HepG2 (cell line): ENCODE measurements around the gene ZNF282. TPM values are rescaled to one million over a fixed set of nuclear protein-coding genes. Genes with fewer than 3 reads are reported as not detected.

Experiments used
- AGO2 ChIP-seq: fragments of 200-400 bp; formaldehyde crosslinking; optimal IDR thresholded peaks from 2 replicates; pipeline ENCODE3; 2017; ENCODE audit warnings: mild to moderate bottlenecking, low read depth, low read length, moderate library complexity
- AKNA ChIP-seq: sonication (generic); formaldehyde crosslinking; IDR thresholded peaks from 2 replicates; pipeline ENCODE4 v1.4.0; 2020; ENCODE audit warnings: missing genetic modification reagents, borderline replicate concordance
- BCL3 ChIP-seq: sonication (generic); formaldehyde crosslinking; IDR thresholded peaks from 2 replicates; pipeline ENCODE4 v1.5.1; 2020; ENCODE audit warnings: mild to moderate bottlenecking, missing genetic modification reagents, moderate library complexity
- CENPX ChIP-seq: sonication (generic); formaldehyde crosslinking; IDR thresholded peaks from 2 replicates; pipeline ENCODE4 v1.9.0; 2021; ENCODE audit warnings: mild to moderate bottlenecking, missing genetic modification reagents, moderate library complexity
- GLMP ChIP-seq: sonication (generic); formaldehyde crosslinking; IDR thresholded peaks from 2 replicates; pipeline ENCODE4 v1.9.0; 2021; ENCODE audit warnings: missing genetic modification reagents, mild to moderate bottlenecking, borderline replicate concordance
- HMGXB3 ChIP-seq: sonication (generic); formaldehyde crosslinking; IDR thresholded peaks from 2 replicates; pipeline ENCODE4 v1.4.0; 2020; ENCODE audit warnings: missing genetic modification reagents, borderline replicate concordance
- HNRNPLL ChIP-seq: fragments of 200-400 bp; formaldehyde crosslinking; IDR thresholded peaks from 2 replicates; pipeline ENCODE4 v1.6.1; 2017; ENCODE audit warnings: mild to moderate bottlenecking, low read depth, low read length; ENCODE audit not compliant: poor library complexity, severe bottlenecking
- LBX2 ChIP-seq: sonication (generic); formaldehyde crosslinking; IDR thresholded peaks from 2 replicates; pipeline ENCODE4 v1.5.0; 2020; ENCODE audit warnings: missing genetic modification reagents, mild to moderate bottlenecking, borderline replicate concordance
- MED13 ChIP-seq: sonication (generic); formaldehyde crosslinking; IDR thresholded peaks from 2 replicates; pipeline ENCODE4 v1.5.0; 2020; ENCODE audit warnings: missing genetic modification reagents
- MEIS1 ChIP-seq: sonication (generic); formaldehyde crosslinking; IDR thresholded peaks from 2 replicates; pipeline ENCODE4 v1.9.0; 2021; ENCODE audit warnings: mild to moderate bottlenecking, missing genetic modification reagents, moderate library complexity, borderline replicate concordance
- ZKSCAN1 ChIP-seq: fragments of 150-350 bp; IDR thresholded peaks from 2 replicates; pipeline ENCODE4 v1.6.1; 2014; ENCODE audit warnings: low read length
- ZNF235 ChIP-seq: sonication (generic); formaldehyde crosslinking; IDR thresholded peaks from 2 replicates; pipeline ENCODE4 v1.8.1; 2023; ENCODE audit warnings: mild to moderate bottlenecking, missing genetic modification reagents, borderline replicate concordance
- ZNF263 ChIP-seq: sonication (generic); formaldehyde crosslinking; IDR thresholded peaks from 2 replicates; pipeline ENCODE4 v1.4.0; 2020; ENCODE audit warnings: missing genetic modification reagents
- ZNF569 ChIP-seq: sonication (generic); formaldehyde crosslinking; IDR thresholded peaks from 2 replicates; pipeline ENCODE4 v1.5.0; 2020; ENCODE audit warnings: mild to moderate bottlenecking, missing genetic modification reagents, moderate library complexity, borderline replicate concordance
- polyA plus RNA-seq, 8 experiments: library from polyadenylated mRNA; depleted of rRNA in 3 of 8; stranded (reverse) in 7 of 8; unstranded in 1 of 8; fragments of >200 nt; fragmentation: Illumina TruSeq in 4 of 8; extraction: Trizol in 4 of 8; gene quantifications; 2 replicates each; pipeline versions ENCODE4 v1.2.1 to v1.2.3, GENCODE V29; 2011 to 2016; ENCODE audit warnings: low read depth in 4 of 8, missing spikeins in 1 of 8, mixed read lengths in 1 of 8; ENCODE audit not compliant: insufficient read depth in 1 of 8
- total RNA-seq, 5 experiments: library from RNA; depleted of rRNA; stranded (reverse); fragments of >200 nt; fragmentation: Illumina TruSeq; extraction: Trizol; gene quantifications; 2 replicates each; pipeline ENCODE4 v1.2.3, GENCODE V29; 2016; ENCODE audit warnings: low read depth in 1 of 5

Gene ZNF282
- total and polyA plus RNA-seq, 2 of the 13 experiments (the other 11 are each of a cell fraction or from before 2014, with no cell fraction given) = 9.1 to 20.9 TPM

GRCh38 chr7:149239345-149240143 is 44.2 kb downstream of the ZNF282 start, which contains the start of gene ZNF212 (continued):
- TF ChIP-seq ZNF235 (no peak), HNRNPLL (peak; percentile 45), AKNA (CRISPR knock-in tag) (no peak), GLMP (CRISPR knock-in tag) (no peak), ZKSCAN1 (no peak), MED13 (CRISPR knock-in tag) (no peak), CENPX (CRISPR knock-in tag) (no peak), AGO2 (no peak), ZNF263 (CRISPR knock-in tag) (0 out of 2 replicates have a peak, but pooled peaks have one; percentile 37), LBX2 (no peak), ZNF569 (CRISPR knock-in tag) (no peak), HMGXB3 (CRISPR knock-in tag) (0 out of 2 replicates have a peak, but pooled peaks have one; percentile 59), MEIS1 (CRISPR knock-in tag) (peak; percentile 92; the same call in 1 of the 2 replicates), BCL3 (CRISPR knock-in tag) (peak; percentile 62; the same call in 1 of the 2 replicates)
